Fibroblast of skin of left quadriceps (primary cell): Measurements from ENCODE around the gene S1PR4.
"Not testable (repeated sequence)": the region's sequence is repeated elsewhere in the genome, so short reads cannot be mapped to it uniquely, and the experiment has no call there.

ENCODE experiments used
- DNase-seq, 2 experiments: peaks; one replicate each; pipeline ENCODE4 v3.0.0-alpha.2; 2013; ENCODE audit warnings: low read depth in 2 of 2

Gene S1PR4

DNA sequence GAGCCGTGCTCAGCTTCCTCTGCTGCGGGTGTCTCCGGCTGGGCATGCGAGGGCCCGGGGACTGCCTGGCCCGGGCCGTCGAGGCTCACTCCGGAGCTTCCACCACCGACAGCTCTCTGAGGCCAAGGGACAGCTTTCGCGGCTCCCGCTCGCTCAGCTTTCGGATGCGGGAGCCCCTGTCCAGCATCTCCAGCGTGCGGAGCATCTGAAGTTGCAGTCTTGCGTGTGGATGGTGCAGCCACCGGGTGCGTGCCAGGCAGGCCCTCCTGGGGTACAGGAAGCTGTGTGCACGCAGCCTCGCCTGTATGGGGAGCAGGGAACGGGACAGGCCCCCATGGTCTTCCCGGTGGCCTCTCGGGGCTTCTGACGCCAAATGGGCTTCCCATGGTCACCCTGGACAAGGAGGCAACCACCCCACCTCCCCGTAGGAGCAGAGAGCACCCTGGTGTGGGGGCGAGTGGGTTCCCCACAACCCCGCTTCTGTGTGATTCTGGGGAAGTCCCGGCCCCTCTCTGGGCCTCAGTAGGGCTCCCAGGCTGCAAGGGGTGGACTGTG lies 1.2 kb downstream of the S1PR4 start:
- DNase-seq: no peak

DNA sequence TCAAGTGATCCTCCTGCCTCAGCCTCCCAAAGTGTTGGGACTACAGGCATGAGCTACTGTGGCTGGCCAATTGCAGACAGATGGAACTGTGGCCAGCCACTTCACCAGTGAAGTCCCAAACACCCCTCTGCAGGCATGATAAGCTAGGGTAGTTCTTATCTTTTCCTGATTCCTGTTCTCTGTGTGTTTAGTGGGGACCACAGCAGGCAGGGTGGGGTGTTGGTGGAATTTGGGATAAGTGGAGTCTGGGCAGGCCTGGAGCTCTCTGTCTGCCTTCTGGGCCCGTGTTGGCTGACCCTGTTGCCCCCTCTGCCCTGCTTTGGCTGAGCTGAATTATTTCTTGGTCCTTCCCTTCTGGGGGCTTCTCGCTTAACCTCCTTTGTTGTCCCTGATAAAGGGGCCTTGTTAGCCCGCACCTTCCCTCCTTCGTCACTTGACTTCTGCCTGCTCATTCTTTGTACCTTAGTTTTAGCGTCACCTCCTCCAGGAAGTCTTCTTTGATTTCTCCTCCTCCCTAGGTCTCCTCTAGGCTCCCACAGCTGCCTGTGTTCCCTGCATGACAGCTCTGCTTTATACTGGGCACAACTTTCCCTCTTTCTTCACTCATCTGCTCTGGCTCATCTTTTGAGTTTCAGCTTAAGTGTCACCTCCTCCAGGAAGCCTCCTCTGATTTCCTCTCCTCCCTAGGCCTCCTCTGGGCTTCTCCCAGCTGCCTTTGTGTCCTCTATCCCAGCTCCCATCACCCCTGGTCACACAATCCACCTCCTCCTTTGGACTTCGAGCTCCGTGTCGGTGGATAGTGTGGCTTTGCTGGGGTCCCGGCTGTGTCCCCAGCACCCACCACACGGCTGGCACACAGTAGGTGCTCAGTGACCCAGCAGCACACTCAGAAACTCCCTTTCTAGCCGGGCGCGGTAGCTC lies 5.4 kb downstream of the S1PR4 start:
- no peak for DNase-seq

DNA sequence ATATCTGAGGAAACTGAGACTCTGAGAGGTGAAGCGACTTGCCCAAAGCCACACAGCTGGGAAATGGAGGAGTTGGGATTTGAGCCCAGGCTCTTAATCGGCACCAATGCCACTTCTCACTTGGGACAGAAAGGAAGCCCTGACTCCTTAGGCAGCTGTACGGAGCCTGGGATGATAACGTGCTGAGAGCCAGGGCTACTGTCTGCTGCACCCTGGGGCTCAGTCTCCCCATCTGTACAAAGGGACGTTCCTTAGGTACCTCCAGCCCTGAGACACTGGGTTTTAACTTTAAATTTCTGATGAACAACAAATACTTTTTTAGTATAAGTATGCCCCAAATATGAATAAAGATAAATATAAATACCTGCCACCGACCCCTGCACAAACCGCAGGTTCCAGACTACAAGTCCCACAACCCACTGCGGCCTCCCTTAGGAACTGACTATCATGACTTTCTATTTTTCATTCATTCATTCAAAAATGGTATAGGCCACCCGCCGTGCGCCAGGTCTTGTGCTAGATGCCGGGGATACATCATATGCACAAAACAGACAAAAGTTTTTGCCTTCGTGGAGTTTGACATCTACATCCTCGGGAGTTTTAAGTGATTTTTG lies 6.4 kb downstream of the S1PR4 start:
- no peak for DNase-seq

DNA sequence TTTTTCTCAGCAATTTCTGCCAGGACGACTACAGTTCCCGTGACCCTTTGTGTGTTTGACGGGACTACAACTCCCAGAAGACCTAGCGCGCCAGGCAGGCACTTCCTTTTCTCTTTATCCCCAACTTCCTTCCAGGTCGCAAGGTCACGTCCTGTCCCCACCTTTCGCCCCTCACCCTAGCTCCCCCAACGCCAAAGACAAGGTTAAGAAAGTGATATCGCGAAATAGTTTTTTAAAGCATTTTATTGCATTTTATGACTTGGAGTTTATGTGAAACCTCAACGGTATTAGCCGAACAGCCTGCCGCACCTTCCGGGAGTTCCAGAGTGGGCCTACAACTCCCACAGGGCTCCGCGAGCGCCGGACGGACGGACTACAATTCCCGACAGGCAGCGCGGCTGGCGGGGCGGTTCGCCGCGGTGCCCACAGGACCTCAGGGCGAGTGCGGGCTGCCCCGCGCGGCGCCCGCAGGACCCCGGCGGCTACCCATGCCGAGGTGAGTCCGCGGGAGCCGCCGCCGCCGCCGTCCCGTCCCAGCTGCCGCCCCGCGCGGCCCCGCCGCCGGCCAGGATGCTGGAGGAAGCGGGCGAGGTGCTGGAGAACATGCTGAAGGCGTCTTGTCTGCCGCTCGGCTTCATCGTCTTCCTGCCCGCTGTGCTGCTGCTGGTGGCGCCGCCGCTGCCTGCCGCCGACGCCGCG lies 7.0 kb downstream of the S1PR4 start, which contains the start of gene NCLN:
NCLN (plus strand) TSS at position 470 of the 699 bp plus-strand sequence; CDS start at position 571, 101 bp downstream.
- peak; percentile 83 to 86 for DNase-seq

DNA sequence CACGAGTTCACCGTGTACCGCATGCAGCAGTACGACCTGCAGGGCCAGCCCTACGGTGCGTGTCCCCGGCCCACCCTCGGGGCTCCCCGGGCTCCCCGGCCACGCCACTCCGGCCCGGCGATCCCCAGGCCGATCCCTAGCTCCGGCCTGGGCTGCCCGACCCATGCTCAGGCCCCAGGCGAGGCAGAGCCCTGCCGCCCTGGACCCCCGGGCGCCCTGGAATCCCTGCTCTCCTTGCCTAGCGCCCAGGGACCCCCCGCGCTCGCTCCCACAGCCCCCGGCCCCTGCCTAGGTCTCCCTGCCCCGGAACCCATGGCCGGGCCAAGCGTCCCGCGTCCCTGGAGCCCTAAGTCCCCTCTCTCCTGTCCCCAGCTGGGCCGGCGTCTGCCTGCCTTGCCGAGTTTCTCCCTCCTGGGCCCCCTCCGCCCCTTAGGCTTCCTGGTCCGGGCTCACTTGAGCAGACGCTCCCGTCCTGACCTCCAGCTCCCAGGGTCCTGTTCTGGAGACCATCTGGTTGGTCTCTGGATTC lies 7.7 kb downstream of the S1PR4 start:
- no peak for DNase-seq

DNA sequence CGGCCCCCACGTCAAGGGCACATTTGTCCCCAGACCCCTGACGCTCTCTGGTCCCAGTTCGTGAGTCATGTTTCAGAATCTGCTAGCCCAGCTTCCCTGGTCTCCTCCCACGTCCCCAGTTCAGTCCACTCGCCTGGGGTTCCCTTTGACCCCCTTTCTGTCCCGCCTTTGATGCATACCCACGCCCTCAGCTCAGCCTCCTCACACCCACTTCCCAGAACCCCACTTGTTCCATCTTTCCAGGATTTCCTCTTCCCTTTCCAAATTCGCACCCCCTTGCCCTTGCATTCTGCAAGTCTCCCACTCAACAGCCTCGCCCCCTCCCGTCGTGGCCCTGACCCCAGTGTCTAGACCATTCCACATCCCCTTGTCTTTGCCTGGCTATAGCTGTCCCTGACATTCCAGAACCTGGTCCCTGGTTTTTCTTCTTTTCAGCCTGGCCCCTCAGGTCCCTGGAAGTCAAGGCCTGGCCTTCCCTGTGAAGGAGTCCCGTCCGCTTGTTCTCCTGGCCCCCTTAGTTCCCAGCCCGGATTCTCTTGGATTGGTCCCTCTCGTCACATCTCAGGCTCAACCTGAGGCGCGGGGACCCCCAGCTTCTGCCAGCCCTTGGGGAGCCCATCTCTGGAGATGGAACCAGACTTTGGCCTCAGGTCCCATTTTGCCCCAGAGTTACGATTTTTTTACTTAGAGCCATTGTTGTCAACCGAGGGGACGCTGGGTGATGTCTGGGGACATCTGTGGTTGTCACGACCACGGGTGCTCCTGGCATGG lies 8.5 kb downstream of the S1PR4 start:
- no peak for DNase-seq

DNA sequence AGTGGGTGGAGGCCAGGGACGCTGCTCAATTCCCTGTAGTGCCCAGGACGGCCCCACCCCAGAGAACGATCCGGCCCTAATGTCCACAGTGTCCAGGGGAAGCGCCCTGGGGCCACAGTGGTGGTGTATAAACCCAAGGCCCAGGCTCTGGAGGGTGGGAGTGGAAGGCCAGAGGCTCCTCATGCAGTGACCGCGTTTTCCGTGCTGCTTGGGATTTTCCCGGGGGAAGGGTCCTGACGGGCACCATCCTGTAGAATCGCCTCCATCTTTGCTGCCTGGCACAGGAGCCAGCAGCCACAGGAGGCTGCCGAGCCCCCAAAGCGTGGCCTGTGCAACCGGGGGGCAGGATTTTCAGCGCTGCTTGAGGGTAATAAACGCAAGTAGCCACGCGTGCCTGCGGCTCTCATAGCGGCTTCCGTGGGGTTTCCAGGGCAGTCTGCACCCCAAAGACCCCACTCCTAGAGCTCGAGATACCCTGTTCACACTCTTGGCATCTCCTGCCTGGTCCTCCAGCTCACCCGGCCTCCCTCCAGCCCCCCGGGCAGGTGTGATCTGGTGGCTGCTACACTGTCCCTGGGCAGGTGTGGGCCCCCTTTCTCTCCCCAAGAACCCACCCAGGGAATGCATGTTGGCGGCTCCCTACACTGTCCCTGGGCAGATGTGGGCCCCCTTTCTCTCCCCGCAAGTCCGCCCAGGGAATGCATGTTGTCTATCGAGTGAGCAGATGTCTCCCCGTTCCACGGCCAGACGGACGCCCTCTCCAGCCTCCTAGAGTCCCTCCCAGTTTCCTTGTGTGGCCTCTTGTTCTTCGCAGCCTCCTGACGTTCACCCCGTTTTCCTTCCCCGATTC lies 9.3 kb downstream of the S1PR4 start:
- no peak for DNase-seq

DNA sequence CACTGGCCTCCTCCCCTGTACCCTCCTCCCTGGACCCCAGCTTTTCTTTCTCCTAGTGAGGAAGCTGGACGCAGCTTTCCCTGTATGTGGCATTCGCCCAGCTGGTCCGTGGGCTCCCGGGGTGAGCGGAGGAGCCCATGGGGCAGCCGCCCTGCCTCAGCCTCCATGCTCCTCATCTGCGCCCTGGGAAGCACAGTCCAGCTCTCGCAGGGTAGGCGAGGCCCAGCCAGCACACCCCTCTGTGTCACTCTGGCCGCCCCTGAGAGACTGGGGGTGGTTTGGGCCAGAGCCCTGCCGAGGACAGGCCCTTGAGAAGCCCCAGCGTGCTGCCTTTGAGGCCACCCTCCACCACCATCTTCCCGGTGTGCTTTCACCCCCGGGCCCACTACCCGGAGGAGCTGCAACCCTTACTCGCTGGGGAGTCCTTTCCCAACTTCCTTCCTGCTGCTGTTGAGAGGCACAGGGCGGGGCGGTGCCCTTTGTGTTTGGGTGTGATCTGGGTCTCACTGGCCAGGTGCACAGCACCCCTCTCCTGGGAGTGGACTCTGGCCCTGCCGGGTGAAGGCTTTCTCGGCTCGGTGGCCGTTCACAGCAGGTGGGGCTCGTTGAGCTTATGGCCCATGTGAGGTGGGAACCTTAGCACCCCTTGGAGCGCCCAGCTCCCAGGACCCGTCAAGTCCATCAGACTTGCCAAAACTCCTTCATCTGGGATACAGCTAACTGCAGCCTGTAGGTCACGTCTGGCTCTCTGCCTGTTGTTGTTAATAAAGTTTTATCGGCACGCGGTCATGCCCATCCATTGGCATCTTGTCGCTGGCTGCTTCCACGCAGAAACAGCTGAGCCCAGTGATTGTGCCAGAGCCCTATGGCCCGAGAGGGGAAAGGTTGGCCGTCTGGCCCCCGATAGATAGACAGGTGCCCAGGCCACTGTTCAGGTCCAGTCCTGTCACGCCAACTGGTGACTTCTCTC lies 10.3 kb downstream of the S1PR4 start:
- DNase-seq: no peak

DNA sequence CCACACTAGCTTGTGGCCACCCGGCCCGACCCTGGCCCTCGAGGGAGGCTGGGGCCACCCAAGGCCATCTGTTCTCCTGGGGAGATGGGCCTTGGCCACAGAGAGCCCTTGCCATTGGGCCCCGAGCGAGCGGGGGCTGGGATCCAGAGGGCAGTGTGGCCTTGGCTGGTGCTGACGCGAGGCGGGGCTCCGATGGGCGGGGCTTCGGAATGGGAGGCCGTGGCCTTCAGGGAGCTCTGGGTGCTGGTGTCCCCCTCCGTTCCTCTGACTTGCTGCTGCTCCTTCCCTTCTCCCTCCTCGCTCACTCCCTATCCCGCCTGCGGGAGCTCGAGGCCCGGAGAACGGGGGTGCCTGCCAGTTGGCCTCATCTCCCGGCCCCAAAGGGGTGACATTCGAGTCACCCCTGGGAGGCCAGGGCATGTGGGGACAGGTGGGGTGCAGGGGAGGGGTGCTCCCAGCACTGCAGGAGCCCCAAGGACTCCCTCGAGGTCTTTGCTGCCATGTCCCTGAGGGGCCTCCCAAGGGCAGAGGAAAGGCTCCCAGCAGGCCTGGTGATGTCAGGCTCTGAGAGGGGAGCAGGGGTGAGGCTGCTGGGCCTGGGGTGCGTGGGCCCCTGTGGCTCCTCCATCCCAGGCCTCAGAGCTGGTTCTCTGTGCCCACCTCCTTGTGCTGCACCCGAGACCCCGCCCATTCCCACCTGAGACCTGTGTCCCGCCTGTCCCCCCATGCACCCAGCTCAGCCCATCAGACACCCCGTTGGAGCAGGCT lies 11.3 kb downstream of the S1PR4 start:
- DNase-seq: no peak

DNA sequence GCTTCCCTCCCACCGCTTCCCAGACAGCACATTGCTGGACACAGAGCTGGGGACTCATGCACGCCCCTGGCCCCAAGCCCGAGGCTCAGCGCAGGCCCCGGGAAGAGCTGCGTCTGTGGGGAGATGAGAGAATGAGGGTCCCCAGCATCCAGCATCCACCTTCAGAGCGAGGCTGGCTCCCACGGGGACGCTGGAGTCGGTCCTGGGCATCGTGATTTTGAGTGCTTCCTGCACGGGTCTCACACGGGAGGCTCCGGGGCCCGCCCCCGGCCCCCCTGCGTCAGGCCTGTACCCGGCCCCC lies 11.9 kb downstream of the S1PR4 start:
- DNase-seq: no peak

DNA sequence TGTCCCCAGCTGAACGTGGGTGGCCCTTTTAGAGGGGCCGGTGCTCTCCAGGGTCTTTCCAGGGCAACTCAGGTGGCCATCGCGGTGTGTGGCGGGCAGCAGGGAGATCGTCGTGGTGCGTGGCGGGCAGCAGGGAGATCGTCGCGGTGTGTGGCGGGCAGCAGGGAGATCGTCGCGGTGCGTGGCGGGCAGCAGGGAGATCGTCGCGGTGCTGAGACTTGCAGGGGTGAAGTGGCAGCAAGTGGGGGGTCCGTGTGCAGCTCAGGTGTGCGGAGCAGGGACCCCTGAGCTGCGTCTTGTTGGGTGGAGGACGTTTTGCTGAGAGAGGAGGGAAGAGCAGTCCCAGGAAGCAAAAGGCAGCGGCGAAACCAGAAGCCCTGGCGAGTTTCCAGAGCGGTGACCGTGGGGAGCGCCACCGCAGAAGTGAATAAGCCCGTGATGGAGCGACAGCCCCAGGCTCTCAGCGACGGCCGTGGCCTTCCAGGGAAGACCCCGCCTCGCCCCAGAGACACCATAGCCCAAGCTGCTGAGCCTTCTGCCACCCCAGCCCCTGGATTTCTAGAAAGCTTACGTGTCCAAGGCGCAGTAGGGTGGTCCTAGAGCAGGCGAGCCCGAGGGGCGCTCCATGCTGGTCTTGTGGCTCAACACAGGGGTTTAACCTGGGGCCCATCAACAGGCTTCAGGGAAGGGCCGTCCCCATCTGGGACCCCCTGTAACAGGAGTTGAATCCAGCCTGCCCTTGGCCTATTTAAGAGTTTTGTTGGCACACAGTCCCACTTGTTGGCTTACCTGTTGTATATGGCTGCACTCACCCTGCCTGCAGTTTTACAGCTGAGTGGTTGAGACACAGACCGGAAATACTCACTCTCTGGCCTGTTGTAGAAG lies 12.6 kb downstream of the S1PR4 start:
- no peak for DNase-seq

DNA sequence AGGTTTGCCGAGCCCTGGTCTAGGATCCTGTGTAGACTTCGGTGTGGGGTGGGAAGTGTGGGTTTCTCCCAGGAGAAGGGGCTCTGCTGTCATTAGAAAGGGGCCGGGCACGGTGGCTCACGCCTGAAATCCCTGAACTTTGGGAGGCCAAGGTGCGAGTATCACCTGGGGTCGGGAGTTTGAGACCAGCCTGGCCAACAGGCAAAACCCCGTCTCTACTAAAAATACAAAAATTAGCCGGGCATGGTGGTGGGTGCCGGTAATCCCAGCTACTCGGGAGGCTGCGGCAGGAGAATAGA lies 13.2 kb downstream of the S1PR4 start:
- DNase-seq: not testable (repeated sequence)

DNA sequence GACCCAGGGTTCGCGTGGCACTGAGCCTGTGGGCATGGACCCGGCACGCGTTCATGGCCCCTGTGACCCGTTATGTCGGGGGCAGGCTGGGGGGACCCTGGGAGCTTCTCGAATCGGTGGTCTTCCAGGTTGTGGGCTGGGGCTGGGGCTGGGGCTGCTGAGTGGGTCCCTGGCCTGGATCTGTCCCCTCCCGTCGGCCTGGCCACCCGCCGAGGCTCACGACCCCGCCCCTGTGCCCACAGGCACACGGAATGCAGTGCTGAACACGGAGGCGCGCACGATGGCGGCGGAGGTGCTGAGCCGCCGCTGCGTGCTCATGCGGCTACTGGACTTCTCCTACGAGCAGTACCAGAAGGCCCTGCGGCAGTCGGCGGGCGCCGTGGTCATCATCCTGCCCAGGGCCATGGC lies 13.7 kb downstream of the S1PR4 start:
- DNase-seq: no peak

DNA sequence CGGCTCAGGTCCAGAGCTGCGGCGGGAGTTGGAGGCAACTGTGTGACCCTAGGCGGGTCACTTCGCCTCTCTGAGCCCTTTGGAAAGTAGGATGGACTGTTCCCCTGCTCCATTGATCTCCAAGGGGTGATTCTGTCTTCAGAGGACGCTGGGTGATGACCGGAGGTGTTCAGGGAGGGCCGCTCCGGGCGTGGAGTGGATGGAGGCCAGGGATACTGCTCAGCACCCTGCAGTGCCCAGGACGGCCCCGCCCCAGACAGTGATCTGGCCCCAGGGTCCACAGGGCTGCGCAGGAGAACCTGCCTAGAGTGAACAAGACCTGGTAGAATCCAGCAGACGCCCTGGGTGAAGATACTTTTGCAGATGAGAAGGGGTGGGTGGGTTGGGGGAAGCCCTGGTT lies 14.1 kb downstream of the S1PR4 start:
- no peak for DNase-seq

DNA sequence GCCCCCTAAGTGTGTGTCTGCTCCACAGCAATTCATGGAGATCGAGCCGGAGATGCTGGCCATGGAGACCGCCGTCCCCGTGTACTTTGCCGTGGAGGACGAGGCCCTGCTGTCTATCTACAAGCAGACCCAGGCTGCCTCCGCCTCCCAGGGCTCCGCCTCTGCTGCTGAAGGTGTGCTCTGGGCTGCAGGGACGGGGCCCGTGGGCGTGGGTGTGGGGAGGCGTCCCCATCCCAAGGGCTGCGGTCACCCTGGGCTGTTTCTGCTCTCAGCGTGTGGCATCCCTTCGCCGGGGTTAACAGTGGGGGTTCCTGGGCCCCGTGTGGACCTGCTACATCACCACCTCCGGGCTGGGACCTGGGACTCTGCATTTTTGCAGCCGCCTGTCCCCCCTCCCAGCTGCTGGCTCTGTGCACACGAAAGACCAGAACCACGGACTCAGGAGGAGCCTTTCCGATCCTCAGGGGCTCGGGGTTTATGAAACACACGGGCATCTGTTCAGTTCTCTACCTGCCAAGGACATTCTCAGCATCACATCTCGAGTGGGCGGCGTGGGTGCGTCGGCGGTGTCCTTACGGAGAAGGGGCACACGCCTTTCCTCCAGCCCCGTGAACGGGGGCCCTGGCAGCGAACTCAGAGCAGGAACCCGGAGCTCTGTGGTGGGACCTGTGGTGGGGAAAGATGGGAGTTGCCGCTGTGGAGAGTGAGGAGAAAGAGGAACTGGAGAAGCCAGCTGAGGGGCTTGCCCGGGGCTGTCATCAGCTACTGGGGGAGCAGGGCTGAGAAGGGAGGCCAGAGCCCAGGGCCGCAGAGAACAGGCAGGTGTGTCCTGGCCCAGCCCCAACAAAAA lies 14.9 kb downstream of the S1PR4 start:
- DNase-seq: no peak
